GM12878 (cell line): ENCODE data around the gene STARD8. TPM values are rescaled to one million over a fixed set of nuclear protein-coding genes. Genes with fewer than 3 reads are reported as not detected.

Experiments used
- ATAC-seq: fragments of 200-7000 bp; cut with Tn5 transposase; 3 replicates; pipeline ENCODE4 v1.9.1; 2020; ENCODE audit warnings: mild to moderate bottlenecking, moderate library complexity
- BruUV-seq: library from RNA; stranded (reverse); fragments of 400-500 nt; replicated peaks from 2 replicates; lab custom pipeline; 2021; lab: Mats Ljungman, UMichigan
- CTCF ChIA-PET: fragments of 300-600 bp; sonication (Branson Sonifier 250); formaldehyde crosslinking; extraction: SDS; loops from one replicate; lab custom pipeline; 2021; ENCODE audit warnings: inconsistent platforms; lab: Yijun Ruan, JAX
- POLR2A ChIA-PET: fragments of 350-600 bp; formaldehyde crosslinking; extraction: SDS; loops from one replicate; lab custom pipeline; 2021; ENCODE audit warnings: inconsistent platforms; lab: Charles Lee
- RAD21 ChIA-PET: fragments of 300-600 bp; sonication (Branson Sonifier 250); formaldehyde crosslinking; loops from one replicate; lab custom pipeline; 2023; ENCODE audit warnings: antibody characterized with exemption; ENCODE audit not compliant: unreplicated experiment; lab: Charles Lee
- SMC1A ChIA-PET: fragments of 300-600 bp; sonication (Branson Sonifier 250); formaldehyde crosslinking; loops from one replicate; lab custom pipeline; 2023; ENCODE audit not compliant: unreplicated experiment, uncharacterized antibody; lab: Charles Lee
- DNase-seq: peaks from one replicate; pipeline ENCODE4 v3.0.0-alpha.2; 2011; ENCODE audit warnings: low read depth, low spot score
- FAIRE-seq: peaks from 3 replicates; lab custom pipeline; 2011; peaks lifted over from hg19 to GRCh38; lab: Jason Lieb, UNC
- H2AFZ ChIP-seq: 2 replicates; pipeline ENCODE4 v1.6.0; 2011; ENCODE audit warnings: low read depth, low read length, control low read depth; ENCODE audit not compliant: control insufficient read depth
- H3K27ac ChIP-seq: 2 replicates; pipeline ENCODE4 v1.5.1; 2011; ENCODE audit warnings: control low read depth; ENCODE audit not compliant: control insufficient read depth, insufficient read depth
- H3K27me3 ChIP-seq, 2 experiments: replicated peaks in 1 of 2; 2 replicates each; pipeline versions ENCODE4 v1.6.0 to v1.6.1; 2011; ENCODE audit warnings: low read length in 1 of 2; ENCODE audit not compliant: control insufficient read depth in 2 of 2, insufficient read depth in 2 of 2
- H3K36me3 ChIP-seq, 2 experiments: 2 replicates each; pipeline ENCODE4 v1.5.1; 2011; ENCODE audit warnings: low read length in 1 of 2; ENCODE audit not compliant: control insufficient read depth in 2 of 2, insufficient read depth in 2 of 2
- H3K4me1 ChIP-seq: 2 replicates; pipeline ENCODE4 v1.6.1; 2011; ENCODE audit warnings: mild to moderate bottlenecking, low read length, moderate library complexity, mixed read lengths; ENCODE audit not compliant: control insufficient read depth, insufficient read depth
- H3K4me2 ChIP-seq: 2 replicates; pipeline ENCODE4 v1.6.0; 2011; ENCODE audit warnings: control low read depth; ENCODE audit not compliant: control insufficient read depth, insufficient read depth
- H3K4me3 ChIP-seq: fragments of 200-600 bp; sonication (generic); 2 replicates; pipeline ENCODE4 v1.5.1; 2016
- H3K79me2 ChIP-seq: 2 replicates; pipeline ENCODE4 v1.6.0; 2011; ENCODE audit warnings: low read length; ENCODE audit not compliant: control insufficient read depth, insufficient read depth
- H3K9ac ChIP-seq: 2 replicates; pipeline ENCODE4 v1.8.0; 2011; ENCODE audit warnings: low read length, control low read depth, mixed read lengths; ENCODE audit not compliant: control insufficient read depth, insufficient read depth
- H3K9me3 ChIP-seq: replicated peaks from 3 replicates; pipeline ENCODE4 v1.5.1; 2011; ENCODE audit warnings: mild to moderate bottlenecking, low read length; ENCODE audit not compliant: control insufficient read depth, insufficient read depth
- H4K20me1 ChIP-seq: 2 replicates; pipeline ENCODE4 v1.6.0; 2011; ENCODE audit not compliant: control insufficient read depth, insufficient read depth
- MYB ChIP-seq: fragments of 150-350 bp; IDR thresholded peaks from 2 replicates; pipeline ENCODE4 v1.6.1; 2014; ENCODE audit warnings: mild to moderate bottlenecking, low read depth, low read length, borderline replicate concordance
- MYC ChIP-seq: IDR thresholded peaks from 2 replicates; pipeline ENCODE4 v1.6.1; 2011; ENCODE audit warnings: mild to moderate bottlenecking, low read length, moderate library complexity, inconsistent platforms; ENCODE audit not compliant: insufficient read depth, insufficient replicate concordance, insufficient read length, severe bottlenecking
- REST ChIP-seq: IDR thresholded peaks from 2 replicates; pipeline ENCODE4 v1.6.1; 2012; ENCODE audit warnings: mild to moderate bottlenecking, low read depth, low read length
- SKIL ChIP-seq: fragments of 450-650 bp; IDR thresholded peaks from 2 replicates; pipeline ENCODE4 v1.6.1; 2017; ENCODE audit warnings: mild to moderate bottlenecking, low read depth, inconsistent platforms; ENCODE audit not compliant: poor library complexity, severe bottlenecking
- SMAD5 ChIP-seq: IDR thresholded peaks from 2 replicates; pipeline ENCODE4 v1.6.1; 2016; ENCODE audit warnings: antibody characterized with exemption, low read depth
- SUPT20H ChIP-seq: IDR thresholded peaks from 2 replicates; pipeline ENCODE4 v1.6.1; 2011; ENCODE audit warnings: low read depth, mild to moderate bottlenecking, low read length, moderate library complexity, borderline replicate concordance; ENCODE audit not compliant: control insufficient read depth
- TARDBP ChIP-seq: IDR thresholded peaks from 2 replicates; pipeline ENCODE4 v1.6.1; 2016; ENCODE audit warnings: borderline replicate concordance
- WGBS: methylation state at CpG from one replicate; pipeline ENCODE4 v1.1.6; 2016; ENCODE audit warnings: low lambda C conversion rate; ENCODE audit not compliant: insufficient replicate concordance, insufficient coverage; ENCODE audit errors: missing lambda C conversion rate; 5-methylcytosine and 5-hydroxymethylcytosine counted together
- in situ Hi-C: fragments of 300-500 bp; cut with MboI; formaldehyde crosslinking; loops from 9 replicates; pipeline ENCODE4 v1.14.3; 2018; ENCODE audit warnings: mixed read lengths
- intact Hi-C: fragments of 100-400 bp; cut with micrococcal nuclease; formaldehyde crosslinking; loops from one replicate; pipeline ENCODE4 v1.14.2; 2022; ENCODE audit not compliant: unreplicated experiment
- polyA plus RNA-seq, 11 experiments: library from polyadenylated mRNA; depleted of rRNA in 4 of 11; unstranded in 6 of 11; stranded (reverse) in 5 of 11; fragments of >200 nt; fragmentation: Nextera tagmentation in 4 of 11; fragmentation: Illumina TruSeq in 1 of 11; extraction: Ambion mirVana in 4 of 11; extraction: Trizol in 1 of 11; gene quantifications; 1 replicate in 1 of 11; 2 replicates in 10 of 11; pipeline versions ENCODE4 v1.2.1 to v1.2.3, GENCODE V29; 2011 to 2016; ENCODE audit warnings: inconsistent platforms in 2 of 11, missing spikeins in 2 of 11, low read depth in 1 of 11
- total RNA-seq, 4 experiments: library from RNA; depleted of rRNA in 3 of 4; stranded (reverse); fragments of >200 nt in 3 of 4; fragmentation: Illumina TruSeq in 1 of 4; extraction: Trizol in 1 of 4; gene quantifications; 2 replicates each; pipeline versions ENCODE4 v1.2.1 to v1.2.3, GENCODE V29; 2013 to 2021

Gene STARD8
- total and polyA plus RNA-seq, 10 of the 15 experiments (the other 5 are each of a cell fraction or from before 2014, with no cell fraction given) = 0.03 to 0.14 (median 0.07) TPM; not detected in 6

GRCh38 chrX:68703369-68703768, 55.9 kb downstream of the STARD8 start:
- SMC1A ChIA-PET = no interaction called here
- no peak overlapping the region for H3K4me2 ChIP-seq
- no peak for FAIRE-seq

GRCh38 chrX:68703846-68704245, 56.4 kb downstream of the STARD8 start:
- Histone ChIP-seq H3K27ac (no peak overlapping the region), H2AFZ (no peak overlapping the region), H3K79me2 (no peaks in the 10 kb centered on the region), H4K20me1 (no peaks in the 10 kb centered on the region), H3K4me2 (no peak overlapping the region), H3K4me1 (no peaks in the 10 kb centered on the region), H3K9me3 (no peaks in the 10 kb centered on the region), H3K27me3 (peaks cover 0 to 2% of the 10 kb centered on the region in 2 experiments; a peak in 1 of 4 replicates), H3K4me3 (no peak overlapping the region), H3K36me3 (no peaks in the 10 kb centered on the region), H3K9ac (no peak overlapping the region)
- SMC1A ChIA-PET = no interaction called here
- in situ Hi-C loops (no loop called here), intact Hi-C loops (no loop called here)
- CTCF ChIA-PET = no interaction called here
- 90% methylated on average over 3 of the region's 3 CpGs for WGBS
- RAD21 ChIA-PET = no interaction called here
- FAIRE-seq (no peak), ATAC-seq (no peak), DNase-seq (no peak)
- BruUV-seq = no TSS peak
- POLR2A ChIA-PET = no interaction called here
- no peak for TF ChIP-seq REST
- no peak for TF ChIP-seq SUPT20H
- TF ChIP-seq TARDBP = no peak
- no peak for TF ChIP-seq MYC
- no peak for TF ChIP-seq SKIL

More at GRCh38 chrX:68703369-68703768, 55.9 kb downstream of the STARD8 start:
- H3K9me3 ChIP-seq = no peaks in the 10 kb centered on the region
- POLR2A ChIA-PET = no interaction called here
- H4K20me1 ChIP-seq = no peaks in the 10 kb centered on the region
- no peak overlapping the region for H3K9ac ChIP-seq
- intact Hi-C loops (no loop called here), in situ Hi-C loops (no loop called here)
- ATAC-seq = no peak
- no peak overlapping the region for H2AFZ ChIP-seq
- H3K27me3 ChIP-seq = peaks cover 0 to 2% of the 10 kb centered on the region in 2 experiments; a peak in 1 of 4 replicates
- WGBS = 3% methylated on average over 5 of the region's 5 CpGs
- CTCF ChIA-PET = no interaction called here
- no peak overlapping the region for H3K27ac ChIP-seq
- TF ChIP-seq SMAD5 (no peak), MYB (no peak)
- no peak for DNase-seq
- H3K4me1 ChIP-seq = no peaks in the 10 kb centered on the region
- H3K79me2 ChIP-seq = no peaks in the 10 kb centered on the region
- RAD21 ChIA-PET = no interaction called here
- no TSS peak for BruUV-seq
- H3K4me3 ChIP-seq = no peak overlapping the region
- H3K36me3 ChIP-seq = no peaks in the 10 kb centered on the region
